ENCODE data around the gene KRTAP5-2. TPM values are rescaled to one million over a fixed set of nuclear protein-coding genes. Genes with fewer than 3 reads are reported as not detected.

The KRTAP5-2 gene
- total RNA-seq, 1 donor: not detected

- TF ChIP-seq CTCF (IDR thresholded peaks at IDR 0.05; ENCODE audit: insufficient read depth, low read length): no peak
- no peak overlapping the region for H3K4me3 ChIP-seq (ENCODE audit: low read depth, low read length)
- DNase-seq (ENCODE audit: low read depth): no peak
Measured at GRCh38 chr11:1573903-1574237, 24.2 kb downstream of the KRTAP5-2 start.

- H3K4me3 ChIP-seq (ENCODE audit: low read depth, low read length): no peak overlapping the region
- no peak for DNase-seq (ENCODE audit: low read depth)
- no peak for TF ChIP-seq CTCF (IDR thresholded peaks at IDR 0.05; ENCODE audit: insufficient read depth, low read length)
Measured at GRCh38 chr11:1573077-1573902, 24.8 kb downstream of the KRTAP5-2 start.

GRCh38 chr11:1572197-1573076 lies 25.7 kb downstream of the KRTAP5-2 start, which contains the start of gene DUSP8:
TSS of gene DUSP8 (minus strand) at chr11:1572271. CDS start at chr11:1565826, 6,445 bp downstream.
- peak; percentile 69 for DNase-seq (ENCODE audit: low read depth)
- no peak for TF ChIP-seq CTCF (IDR thresholded peaks at IDR 0.05; ENCODE audit: insufficient read depth, low read length)
- H3K4me3 ChIP-seq (ENCODE audit: low read depth, low read length): peak within 1 kb of the TSS; percentile 41

GRCh38 chr11:1571760-1572196 lies 26.3 kb downstream of the KRTAP5-2 start:
- no peak for TF ChIP-seq CTCF (IDR thresholded peaks at IDR 0.05; ENCODE audit: insufficient read depth, low read length)
- peak overlapping the region; percentile 35 for H3K4me3 ChIP-seq (ENCODE audit: low read depth, low read length)
- DNase-seq (ENCODE audit: low read depth): no peak

- peak overlapping the region; percentile 35 for H3K4me3 ChIP-seq (ENCODE audit: low read depth, low read length)
- no peak for DNase-seq (ENCODE audit: low read depth)
- TF ChIP-seq CTCF (IDR thresholded peaks at IDR 0.05; ENCODE audit: insufficient read depth, low read length): no peak
Measured at GRCh38 chr11:1570896-1571759, 27.0 kb downstream of the KRTAP5-2 start.

- TF ChIP-seq CTCF (IDR thresholded peaks at IDR 0.05; ENCODE audit: insufficient read depth, low read length): no peak
- DNase-seq (ENCODE audit: low read depth): no peak
- H3K4me3 ChIP-seq (ENCODE audit: low read depth, low read length): no peak overlapping the region
Measured at GRCh38 chr11:1570531-1570895, 27.6 kb downstream of the KRTAP5-2 start.

Measured in fibroblast of the aortic adventitia (primary cell).